Superior temporal gyrus (tissue), 1 donor: ENCODE data around the gene KCNE4.

Experiments
- DNase-seq: peaks from one replicate; pipeline ENCODE4 v3.0.0-alpha.2; 2016; ENCODE audit errors: extremely low spot score

KCNE4 gene

DNA sequence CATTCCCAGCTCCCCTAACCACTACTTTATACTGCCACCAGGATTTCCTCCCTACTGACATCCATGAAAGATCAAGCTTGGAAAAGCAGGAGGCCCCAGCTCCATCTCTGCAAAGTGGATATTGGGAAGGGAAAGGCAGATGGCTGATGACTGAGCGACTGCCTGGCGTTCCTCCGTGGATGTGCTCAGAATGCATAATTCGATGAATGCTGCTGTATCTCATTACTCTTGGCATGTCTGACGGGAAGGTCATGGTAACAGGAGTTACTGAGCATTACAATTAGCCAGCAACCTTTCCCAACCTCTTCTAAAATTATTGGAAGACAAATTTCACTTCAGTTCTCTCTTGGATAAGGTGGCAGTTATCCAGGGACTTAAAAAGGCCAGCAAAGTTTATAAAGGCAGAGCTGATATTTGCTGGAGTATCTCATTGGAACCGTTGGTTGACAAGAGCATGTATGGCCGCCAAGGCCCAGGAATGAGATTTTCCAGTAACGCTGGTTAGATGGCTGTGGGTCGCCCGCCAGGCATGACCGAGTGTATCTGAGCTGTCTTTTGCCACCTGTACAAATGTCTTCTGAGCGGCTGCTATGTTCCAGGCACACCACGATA, 34.5 kb downstream of the KCNE4 start:
- DNase-seq = peak; percentile 71

DNA sequence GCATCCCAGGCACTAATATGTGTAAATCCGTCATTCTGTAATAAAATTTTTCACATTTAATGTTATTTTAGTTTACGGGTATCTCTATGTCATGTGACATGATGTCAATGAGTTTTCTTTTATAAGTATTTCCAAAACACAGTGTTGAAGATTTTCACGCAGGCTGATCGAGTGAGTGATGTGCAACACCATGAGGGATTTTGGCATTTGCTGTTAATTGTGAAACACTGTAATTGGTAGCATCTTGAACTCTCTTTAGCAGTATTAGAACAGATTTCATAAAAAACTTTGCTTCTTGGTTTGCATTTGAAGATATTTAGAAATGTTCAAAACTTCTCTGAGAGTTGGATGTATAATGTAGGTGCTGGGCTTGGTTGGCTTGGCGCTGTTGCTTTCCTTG, 35.5 kb downstream of the KCNE4 start:
- DNase-seq = no peak

DNA sequence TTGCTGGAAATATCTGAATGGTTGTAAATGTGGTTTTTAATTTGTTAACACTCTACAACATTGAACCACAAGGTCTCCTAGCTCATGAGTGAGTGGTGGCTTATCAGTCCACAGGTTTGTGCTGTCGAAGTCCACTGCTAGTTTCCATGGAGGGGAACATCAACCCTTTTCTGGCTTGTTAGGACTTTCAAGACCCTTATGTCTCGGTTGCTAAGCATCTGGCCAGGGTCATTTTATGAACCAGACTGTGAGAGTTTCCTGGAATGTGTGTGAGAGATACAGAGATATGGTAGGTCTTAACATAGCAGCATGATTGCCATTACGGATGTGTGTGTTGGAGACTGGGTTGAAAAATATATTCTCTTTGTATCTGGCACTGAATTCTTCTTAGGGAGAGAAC, 36.9 kb downstream of the KCNE4 start:
- DNase-seq = no peak

DNA sequence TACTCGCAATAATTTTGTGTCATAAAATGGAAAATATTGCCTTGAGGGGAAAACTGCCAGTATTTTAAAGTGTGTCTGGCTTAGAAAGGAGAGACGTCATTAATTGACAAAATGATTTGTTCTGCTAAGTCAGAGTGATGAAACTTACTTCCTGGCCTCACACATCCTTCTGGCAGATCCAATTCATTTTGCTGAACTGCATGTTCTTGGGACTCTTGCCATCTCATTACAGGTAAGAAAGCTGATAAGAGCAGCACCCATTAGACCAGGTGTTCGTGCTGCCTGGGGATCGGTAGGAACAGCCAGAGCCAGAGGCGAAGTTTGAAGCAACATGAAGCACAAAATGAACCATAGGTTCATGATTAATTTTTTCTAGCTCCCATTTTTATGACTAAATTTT, 38.0 kb downstream of the KCNE4 start:
- DNase-seq = no peak

DNA sequence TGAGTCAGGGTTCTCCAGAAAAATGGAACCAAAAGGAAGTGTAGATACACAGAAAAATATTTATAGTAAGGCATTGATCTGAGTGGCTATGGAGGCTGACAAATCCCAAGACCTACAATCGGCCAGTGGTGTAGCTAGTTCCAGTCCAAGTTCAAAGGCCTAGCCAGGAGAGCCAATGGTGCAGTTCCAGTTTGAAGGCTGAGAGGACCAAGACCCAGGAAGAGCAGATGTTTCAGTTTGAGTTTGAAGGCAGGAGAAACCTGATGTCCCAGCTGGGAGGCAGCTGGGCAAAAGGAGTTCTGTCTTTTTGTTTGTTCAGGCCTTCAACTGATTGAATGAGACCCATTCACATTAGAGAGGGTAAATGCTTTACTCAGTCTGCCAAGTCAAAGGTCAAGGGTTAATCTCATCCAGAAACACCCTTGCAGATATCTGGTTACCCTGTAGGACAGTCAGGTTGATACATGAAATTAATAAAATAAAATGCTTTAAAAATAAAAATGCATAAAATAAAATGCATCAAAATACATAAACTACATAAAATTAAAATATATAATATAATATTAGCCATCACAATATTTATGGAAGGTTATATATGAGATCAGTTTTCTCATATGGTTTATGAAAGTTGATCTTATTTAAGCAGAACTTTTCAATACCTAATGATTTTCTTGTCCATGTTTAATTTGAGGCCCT, 38.7 kb downstream of the KCNE4 start:
- no peak for DNase-seq

DNA sequence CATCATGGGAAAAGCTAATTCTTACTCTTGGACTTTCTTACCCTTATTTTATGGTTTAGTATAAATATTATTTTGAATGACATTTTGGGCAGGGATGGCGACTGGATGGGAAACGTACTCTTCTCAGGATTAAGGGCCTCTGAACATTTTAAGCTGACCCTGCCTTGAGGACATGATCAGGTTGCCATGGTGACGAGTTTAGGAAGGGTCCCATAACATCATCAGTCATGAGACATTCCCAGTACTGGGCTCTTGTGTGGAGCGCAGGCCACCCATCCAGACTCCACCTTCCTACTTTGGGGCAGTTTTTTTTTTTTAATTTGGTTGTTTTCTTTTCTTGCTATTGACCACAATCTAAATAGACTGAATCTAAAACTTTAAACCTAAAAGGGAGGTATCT, 40.7 kb downstream of the KCNE4 start:
- no peak for DNase-seq

DNA sequence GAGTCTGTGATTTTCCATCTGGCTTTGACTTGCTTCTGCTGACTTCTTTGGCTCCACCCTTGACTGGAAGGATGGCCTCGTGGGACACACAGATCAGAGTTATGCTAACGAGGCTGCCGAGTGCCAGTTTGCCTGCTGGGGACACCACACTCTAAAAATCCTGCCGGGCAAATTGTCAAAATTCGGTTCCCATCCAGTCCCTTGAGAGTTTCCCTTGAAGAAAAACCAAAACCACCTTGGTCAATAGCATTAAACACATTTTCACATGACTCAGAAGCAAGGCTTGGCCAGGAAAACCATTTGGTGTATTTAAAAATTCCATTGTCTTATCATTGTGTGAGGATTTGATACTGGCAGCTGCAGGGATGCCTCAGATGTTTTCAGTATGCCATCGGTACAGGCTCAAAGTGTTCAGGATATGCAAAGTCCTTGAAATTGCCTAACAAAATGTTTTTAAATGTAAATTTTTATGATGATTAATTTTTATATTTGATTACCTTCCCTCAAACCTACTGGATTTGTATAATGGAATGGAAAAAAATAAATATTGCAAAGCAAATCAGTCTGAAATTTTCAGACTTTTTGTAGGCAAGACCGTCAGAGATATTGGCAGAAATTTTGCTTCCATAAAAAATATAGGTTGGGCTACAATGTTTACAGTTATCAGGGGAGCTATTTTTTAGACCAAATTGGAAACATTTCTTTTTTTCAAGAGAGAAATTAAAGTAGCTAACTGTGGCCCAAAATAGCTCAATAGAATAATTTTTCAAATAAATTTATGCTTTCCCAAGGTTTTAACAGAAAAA, 41.6 kb downstream of the KCNE4 start:
- no peak for DNase-seq

DNA sequence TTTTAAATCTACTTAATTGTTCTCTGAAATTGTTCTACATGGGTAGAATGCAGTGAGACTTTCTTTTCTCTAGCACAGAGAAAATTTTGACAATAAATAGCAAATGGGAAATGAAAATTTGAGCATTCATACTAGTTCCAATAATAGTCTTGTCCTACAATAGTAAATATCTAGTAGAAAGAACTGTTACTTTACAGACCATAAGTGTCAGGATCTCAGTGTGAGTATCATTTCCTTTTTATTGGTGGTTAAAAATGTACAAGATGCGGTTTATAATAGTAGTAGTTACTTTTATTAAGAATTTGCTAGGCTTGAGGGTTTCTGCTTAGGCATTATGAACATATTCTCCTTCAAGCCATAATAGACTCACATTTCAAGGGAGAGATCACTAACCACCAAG, 43.2 kb downstream of the KCNE4 start:
- DNase-seq = no peak

DNA sequence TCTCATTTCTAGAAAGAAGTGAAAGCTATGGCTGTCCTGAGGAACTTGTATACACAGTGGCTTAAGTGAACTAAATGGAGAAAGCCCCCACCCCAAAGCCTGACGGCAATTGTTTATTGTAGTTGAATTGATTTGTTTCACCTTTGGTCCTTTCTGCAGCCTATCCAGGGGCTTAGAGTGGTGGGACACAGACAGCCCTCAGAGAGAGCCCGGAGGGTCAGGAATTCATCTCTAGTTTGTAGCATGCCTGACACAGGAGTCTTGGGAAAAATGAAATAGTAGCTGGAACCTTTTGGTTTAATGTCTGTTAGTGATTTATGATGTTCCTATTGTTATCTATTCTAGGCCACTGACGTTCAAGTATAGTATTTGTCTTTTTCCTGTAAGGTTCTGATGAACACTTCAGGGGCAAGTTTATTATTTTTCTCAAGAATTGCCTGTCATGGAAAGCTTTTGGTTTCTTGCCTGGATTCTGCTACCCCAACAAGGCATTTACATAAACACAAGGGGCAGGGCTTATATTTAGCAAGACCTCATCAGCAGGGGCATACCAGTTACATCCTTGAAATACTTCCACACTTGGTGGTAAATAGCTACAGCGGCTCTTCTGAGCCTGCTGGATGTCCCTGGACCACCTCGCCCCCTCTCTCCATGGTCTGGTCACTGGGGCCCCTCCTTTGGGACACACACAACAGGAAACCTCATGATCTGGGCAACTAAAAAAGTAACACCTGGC, 44.4 kb downstream of the KCNE4 start:
- no peak for DNase-seq

DNA sequence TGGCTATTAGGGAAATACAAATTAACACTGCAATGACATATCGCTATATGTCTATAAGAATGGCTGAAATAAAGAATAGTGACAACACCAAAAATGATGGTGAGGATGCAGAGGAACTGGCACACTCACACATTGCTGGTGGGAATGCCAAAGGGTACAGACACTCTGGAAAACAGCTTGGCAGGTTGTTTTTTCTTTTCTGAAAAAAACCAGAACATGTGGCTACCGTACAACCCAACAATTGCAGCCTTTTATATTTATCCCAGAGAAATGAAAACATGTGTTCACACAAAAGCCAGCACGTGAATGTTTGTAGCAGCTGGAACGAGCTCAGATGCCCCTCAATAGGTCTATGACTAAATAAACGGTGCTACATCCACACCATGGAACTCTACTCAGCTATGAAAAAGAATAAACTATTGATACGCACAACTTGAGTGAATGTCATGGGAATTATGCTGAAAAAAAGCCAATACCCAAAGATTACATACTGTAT, 45.9 kb downstream of the KCNE4 start:
- no peak for DNase-seq

DNA sequence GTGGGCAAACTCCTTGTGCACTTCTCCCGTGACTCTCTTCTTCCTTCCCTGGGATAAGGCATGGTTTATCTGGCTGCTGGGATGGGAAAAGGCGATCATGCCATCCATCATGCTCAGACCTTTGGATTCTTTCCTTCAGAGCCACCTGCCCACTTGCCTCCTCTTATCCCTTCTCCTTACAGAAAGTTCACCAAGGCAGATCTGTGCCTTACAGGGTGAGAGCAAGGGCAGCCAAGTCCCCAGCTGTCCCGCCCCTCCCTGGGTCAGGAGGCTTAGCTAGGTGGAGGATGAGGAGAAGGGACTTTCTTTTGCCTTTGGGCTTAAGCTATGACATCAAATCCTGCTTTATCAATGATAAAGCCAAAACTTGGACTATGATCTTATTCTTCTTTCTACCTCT, 47.6 kb downstream of the KCNE4 start:
- DNase-seq = no peak

DNA sequence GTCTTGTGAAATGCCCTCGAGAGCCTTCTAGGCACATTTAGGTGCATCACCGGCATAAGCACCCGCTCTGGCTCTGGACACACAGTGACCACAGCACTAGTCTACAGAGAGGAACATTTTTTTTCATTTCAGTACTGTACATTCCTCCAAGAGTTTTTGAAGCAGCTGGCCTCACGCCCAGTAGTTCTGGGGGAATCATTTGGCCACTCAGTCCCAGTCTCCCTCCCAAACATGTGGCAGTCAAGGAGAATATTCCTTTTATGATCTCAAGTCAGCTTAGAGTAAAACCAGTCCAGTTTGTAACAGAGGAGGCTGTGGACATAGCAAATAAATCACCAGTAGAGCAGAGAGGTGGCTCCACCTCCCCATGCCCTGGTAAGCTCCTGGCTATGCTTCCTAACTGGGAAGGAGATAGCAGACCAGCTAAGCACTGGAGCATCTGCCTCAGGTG, 48.1 kb downstream of the KCNE4 start:
- DNase-seq = no peak

DNA sequence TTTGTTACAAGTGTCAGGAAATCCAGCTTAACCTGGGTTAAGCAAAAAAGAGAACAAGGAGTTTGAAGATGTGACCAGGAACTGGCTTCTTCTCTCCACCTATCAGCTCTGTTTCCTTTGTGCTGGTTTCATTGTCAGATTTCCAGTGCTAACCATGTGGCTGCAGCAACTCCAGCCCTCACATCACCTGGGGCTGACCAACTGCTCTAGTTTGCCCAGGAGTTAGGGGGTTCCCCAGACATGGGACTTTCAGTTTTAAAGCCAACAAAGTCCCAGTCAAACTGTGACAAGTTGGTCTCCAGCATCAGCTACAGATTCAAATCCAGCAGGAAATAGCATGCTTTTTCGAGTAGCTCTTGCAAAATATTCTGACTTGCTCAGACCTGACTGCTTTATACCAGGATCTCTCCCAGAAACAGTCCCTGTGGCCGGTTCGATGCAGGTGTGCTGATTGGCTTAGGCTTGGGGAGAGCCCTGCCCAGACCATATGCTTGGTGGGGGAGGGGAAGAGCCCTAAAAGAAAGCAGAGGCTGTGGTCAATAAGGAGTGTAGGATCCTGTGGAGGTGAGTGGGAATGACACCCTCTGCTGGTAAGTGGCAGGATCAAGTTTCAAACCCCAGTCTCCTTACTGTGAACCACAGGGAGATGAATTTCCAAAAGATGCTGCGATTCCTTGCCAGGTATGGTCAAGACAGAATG, 49.5 kb downstream of the KCNE4 start:
- peak; percentile 42 for DNase-seq

DNA sequence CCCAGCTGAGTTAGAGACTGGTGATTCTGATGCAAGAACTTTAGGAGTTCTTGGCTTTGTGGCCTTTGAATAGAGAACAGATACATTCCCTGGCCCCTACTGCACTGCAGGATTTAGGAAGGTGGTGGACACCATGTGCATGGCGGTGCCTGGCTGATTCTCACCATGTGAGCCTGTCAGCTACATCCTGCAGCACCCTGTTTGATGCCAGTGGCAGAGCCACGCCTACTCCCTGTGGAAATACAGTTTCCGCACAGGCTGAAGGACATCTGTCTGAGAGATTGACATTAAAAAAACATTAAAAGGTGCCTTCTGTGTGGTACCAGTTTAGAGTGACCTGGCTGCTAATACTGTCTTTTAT, 50.0 kb downstream of the KCNE4 start:
- no peak for DNase-seq

DNA sequence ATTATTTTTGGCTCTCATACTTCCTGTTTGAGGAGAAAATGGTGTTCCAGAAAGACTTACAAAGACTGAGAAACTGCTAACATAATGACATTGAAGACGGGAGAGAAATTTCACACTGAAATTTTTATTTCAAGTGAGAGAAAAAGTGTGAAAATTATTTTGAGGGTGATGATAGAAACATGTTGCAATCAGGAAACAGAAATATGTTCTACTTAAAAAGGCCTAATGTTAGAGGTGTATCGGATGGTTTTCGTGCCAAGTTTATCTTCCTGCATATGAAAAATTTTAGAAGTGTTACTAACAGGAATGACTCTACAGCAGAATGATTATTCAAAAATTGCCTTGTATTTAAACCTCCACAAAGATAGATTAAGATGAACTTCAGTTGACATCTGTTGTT, 50.5 kb downstream of the KCNE4 start:
- DNase-seq = peak; percentile 71

DNA sequence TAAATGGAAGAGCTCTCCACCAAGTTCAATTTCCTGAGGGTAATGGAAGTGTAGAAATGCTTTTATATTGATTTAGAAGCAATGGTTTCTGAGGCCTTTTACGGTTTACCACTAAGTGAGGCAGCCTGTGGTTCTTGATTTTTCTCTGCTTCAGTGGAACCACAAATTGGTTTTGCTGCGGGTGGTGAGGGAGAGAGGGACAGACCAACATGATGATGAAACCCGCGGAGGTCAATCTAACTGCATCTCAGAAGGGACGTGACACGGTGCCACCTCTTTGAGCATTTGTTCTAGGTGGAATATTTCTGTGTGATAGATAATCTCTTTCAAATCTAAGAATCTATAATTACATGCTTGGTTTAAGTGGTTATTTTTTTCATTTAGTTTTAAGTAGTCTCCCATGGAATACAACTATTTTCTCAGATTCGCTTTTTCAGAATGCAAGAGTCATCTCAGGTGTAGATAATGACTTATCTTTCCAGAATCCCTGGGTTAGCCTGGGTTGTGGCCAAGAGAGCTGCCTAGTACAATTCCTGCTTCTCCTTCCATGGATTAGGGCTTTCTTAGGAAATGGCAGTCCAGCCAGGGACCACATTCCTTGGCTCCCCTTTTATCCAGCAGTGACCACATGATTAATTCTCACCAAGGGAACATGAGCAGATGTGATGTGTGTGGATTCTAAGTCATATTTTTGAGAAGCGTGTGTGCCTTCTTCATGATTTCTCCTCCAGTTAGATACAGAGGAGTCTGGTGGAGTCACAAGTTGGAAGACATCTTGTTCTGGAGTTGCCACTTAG, 52.5 kb downstream of the KCNE4 start:
- no peak for DNase-seq
